ENCODE data around the gene CDC20.

Gene CDC20

DNA sequence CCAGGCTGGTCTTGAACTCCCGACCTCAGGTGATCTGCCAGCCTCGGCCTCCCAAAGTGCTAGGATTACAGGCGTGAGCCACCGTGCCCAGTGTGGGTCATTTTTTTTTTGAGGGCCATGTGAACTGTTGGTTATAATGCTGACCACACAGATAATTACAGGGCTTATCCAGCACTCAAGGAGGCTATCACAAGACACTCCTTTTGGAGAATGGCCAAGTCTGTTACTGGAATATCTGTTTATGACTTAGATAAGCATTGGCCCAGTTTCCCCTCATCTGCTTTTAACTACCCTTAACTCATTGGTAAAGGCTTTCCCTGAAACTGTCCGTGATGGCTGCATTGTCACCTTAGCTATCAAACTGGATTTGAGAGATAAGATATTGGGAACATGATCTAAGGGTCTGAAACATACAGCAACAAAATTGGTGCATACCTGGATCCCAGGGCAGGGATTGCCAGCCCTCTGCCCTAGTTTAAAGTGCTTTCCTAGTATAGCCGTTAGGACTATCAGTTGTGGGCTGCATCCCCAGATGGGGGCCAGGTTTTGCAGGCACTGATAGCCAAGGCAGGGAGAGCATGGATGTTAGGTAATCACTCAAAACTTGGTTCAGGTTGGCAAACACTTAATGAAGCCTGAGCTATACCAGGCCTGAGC is 46.6 kb downstream of the CDC20 start:
- H3K4me3 ChIP-seq = no peak overlapping the region
- DNase-seq (ENCODE audit: low spot score) = no peak
- no peak overlapping the region for H3K27ac ChIP-seq
- TF ChIP-seq, protein P1, sequence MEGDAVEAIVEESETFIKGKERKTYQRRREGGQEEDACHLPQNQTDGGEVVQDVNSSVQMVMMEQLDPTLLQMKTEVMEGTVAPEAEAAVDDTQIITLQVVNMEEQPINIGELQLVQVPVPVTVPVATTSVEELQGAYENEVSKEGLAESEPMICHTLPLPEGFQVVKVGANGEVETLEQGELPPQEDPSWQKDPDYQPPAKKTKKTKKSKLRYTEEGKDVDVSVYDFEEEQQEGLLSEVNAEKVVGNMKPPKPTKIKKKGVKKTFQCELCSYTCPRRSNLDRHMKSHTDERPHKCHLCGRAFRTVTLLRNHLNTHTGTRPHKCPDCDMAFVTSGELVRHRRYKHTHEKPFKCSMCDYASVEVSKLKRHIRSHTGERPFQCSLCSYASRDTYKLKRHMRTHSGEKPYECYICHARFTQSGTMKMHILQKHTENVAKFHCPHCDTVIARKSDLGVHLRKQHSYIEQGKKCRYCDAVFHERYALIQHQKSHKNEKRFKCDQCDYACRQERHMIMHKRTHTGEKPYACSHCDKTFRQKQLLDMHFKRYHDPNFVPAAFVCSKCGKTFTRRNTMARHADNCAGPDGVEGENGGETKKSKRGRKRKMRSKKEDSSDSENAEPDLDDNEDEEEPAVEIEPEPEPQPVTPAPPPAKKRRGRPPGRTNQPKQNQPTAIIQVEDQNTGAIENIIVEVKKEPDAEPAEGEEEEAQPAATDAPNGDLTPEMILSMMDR (IDR thresholded peaks at IDR 0.05) = no peak

DNA sequence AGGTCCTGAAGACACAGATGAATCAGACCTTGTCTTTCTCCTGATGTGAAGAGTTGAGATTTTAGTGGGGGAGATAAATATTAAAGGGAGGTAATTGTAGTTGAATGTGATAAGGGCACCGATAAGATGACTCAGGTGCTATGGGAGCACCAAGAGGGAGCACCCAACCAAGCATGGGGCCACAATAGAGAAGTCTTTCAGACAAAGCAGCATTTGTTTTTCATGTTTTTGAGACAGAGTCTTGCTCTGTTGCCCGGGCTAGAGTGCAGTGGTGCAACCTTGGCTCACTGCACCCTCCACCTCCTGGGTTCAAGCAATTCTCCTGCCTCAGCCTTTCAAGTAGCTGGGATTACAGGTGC is 47.1 kb downstream of the CDC20 start:
- no peak overlapping the region for H3K27ac ChIP-seq
- TF ChIP-seq, protein P1 (IDR thresholded peaks at IDR 0.05) = no peak

DNA sequence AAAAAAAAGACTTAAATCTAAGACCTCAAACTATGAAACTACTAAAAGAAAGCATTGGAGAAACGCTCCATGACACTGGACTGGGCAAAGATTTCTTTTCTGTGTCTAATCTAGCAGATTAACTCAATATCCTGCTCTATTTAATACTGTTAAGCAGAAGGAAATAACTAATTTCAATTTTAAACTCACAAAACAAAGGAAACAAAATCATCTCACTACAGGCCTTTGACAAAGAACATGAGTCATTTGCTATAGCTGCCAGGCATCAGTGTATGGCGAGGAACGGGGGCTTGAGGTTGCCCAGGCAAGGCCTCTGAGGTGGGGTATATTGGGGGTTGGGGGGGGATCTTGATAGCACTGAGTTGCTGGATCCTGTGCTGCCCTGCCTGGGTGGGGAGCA is 51.8 kb downstream of the CDC20 start:
- no peak overlapping the region for H3K27ac ChIP-seq
- TF ChIP-seq, protein P1 (IDR thresholded peaks at IDR 0.05) = no peak
- DNase-seq (ENCODE audit: low spot score) = no peak
- no peak overlapping the region for H3K4me3 ChIP-seq

More for the DNA sequence above, 47.1 kb downstream of the CDC20 start:
- no peak overlapping the region for H3K4me3 ChIP-seq
- no peak for DNase-seq (ENCODE audit: low spot score)
